Activated naive CD4-positive, alpha-beta T cell treated with anti-CD3 and anti-CD28 coated beads for 36 hours (primary cell): ENCODE data around the gene NBPF26. TPM values are rescaled to one million over a fixed set of nuclear protein-coding genes. Genes with fewer than 3 reads are reported as not detected.

Source experiments
- total RNA-seq, 2 experiments: library from RNA; stranded (reverse); gene quantifications; one replicate each; pipeline ENCODE4 v1.2.3, GENCODE V29; 2021

Gene NBPF26
- total RNA-seq, 2 experiments from 2014 or later = 20.2 to 24.9 TPM

Other genes starting within 250 kb of the NBPF26 start
- not detected for gene PPIAL4A, start 165.8 kb downstream of the NBPF26 start, total RNA-seq